ENCODE results near the gene ANKRD23. TPM values are rescaled to one million over a fixed set of nuclear protein-coding genes. Genes with fewer than 3 reads are reported as not detected.
A peak's percentile ranks its signal among the peaks of the same experiment; 100 is the strongest.

The ANKRD23 gene
- total and polyA plus RNA-seq, 10 donors, result 2.4 to 19.8 (median 5.9) TPM

- no peak overlapping the region for H3K27ac ChIP-seq
- 94 to 98% (median 95%) methylated on average over 6 of the region's 6 CpGs for WGBS, 5 donors
- peaks cover 0 to 4% (median 0%) of the 10 kb centered on the region in 6 donors for H3K4me1 ChIP-seq
- intact Hi-C loops (cut with DNase I; ENCODE audit: low total_unique reads), result no loop called here
- no peaks in the 10 kb centered on the region for H3K27me3 ChIP-seq (replicated peaks in 1 of 7)
- TF ChIP-seq POLR2AphosphoS5 (IDR thresholded peaks at IDR 0.05) (no peak), POLR2A (IDR thresholded peaks at IDR 0.05) (no peak), CTCF (IDR thresholded peaks at IDR 0.05 in 8 of 11, conservative IDR thresholded peaks at IDR 0.05 in 3 of 11) (no peak)
- H3K9me3 ChIP-seq, result no peaks in the 10 kb centered on the region
- no peak overlapping the region for H3K4me3 ChIP-seq
- DNase-seq, result peak; percentile 59
- H3K36me3 ChIP-seq, result peaks cover 0 to 34% (median 27%) of the 10 kb centered on the region in 6 donors
These were observed 48.7 kb downstream of the ANKRD23 start for GRCh38 chr2:96795076-96795475.

GRCh38 chr2:96792772-96793749 is 50.8 kb downstream of the ANKRD23 start:
- WGBS, 5 donors, result 83 to 91% (median 87%) methylated on average over 11 to 17 of the region's 17 CpGs
- Histone ChIP-seq H3K9me3 (no peaks in the 10 kb centered on the region), H3K4me1 (peaks cover 0 to 12% (median 0%) of the 10 kb centered on the region in 6 donors), H3K4me3 (no peak overlapping the region), H3K36me3 (peaks cover 0 to 14% (median 11%) of the 10 kb centered on the region in 6 donors), H3K27ac (no peak overlapping the region), H3K27me3 (replicated peaks in 1 of 7) (no peaks in the 10 kb centered on the region)
- intact Hi-C loops (cut with DNase I; ENCODE audit: low total_unique reads), result no loop called here
- TF ChIP-seq CTCF (IDR thresholded peaks at IDR 0.05 in 8 of 11, conservative IDR thresholded peaks at IDR 0.05 in 3 of 11) (no peak), POLR2A (IDR thresholded peaks at IDR 0.05) (no peak), POLR2AphosphoS5 (IDR thresholded peaks at IDR 0.05) (no peak)
- DNase-seq, result peak; percentile 72

- intact Hi-C loops (cut with DNase I; ENCODE audit: low total_unique reads), result no loop called here
- TF ChIP-seq POLR2AphosphoS5 (IDR thresholded peaks at IDR 0.05) (no peak), CTCF (IDR thresholded peaks at IDR 0.05 in 8 of 11, conservative IDR thresholded peaks at IDR 0.05 in 3 of 11) (no peak), POLR2A (IDR thresholded peaks at IDR 0.05) (no peak)
- H3K9me3 ChIP-seq, result no peaks in the 10 kb centered on the region
- H3K36me3 ChIP-seq, result no peaks in the 10 kb centered on the region
- H3K4me3 ChIP-seq, result no peak overlapping the region
- 75 to 89% (median 86%) methylated on average over 6 of the region's 6 CpGs for WGBS, 5 donors
- H3K27ac ChIP-seq, result no peak overlapping the region
- no peak for DNase-seq
- no peaks in the 10 kb centered on the region for H3K27me3 ChIP-seq (replicated peaks in 1 of 7)
- H3K4me1 ChIP-seq, result peaks cover 0 to 28% (median 5%) of the 10 kb centered on the region in 6 donors
These were observed 54.6 kb downstream of the ANKRD23 start for GRCh38 chr2:96789245-96789617.
